Measurements from ENCODE around the gene MOSPD3. TPM values are rescaled to one million over a fixed set of nuclear protein-coding genes. Genes with fewer than 3 reads are reported as not detected.
A peak's percentile ranks its signal among the peaks of the same experiment; 100 is the strongest.

The MOSPD3 gene
- total and polyA plus RNA-seq, 2 of the 13 experiments (the other 11 are each of a cell fraction or from before 2014, with no cell fraction given), result 7.6 to 8.8 TPM

DNA sequence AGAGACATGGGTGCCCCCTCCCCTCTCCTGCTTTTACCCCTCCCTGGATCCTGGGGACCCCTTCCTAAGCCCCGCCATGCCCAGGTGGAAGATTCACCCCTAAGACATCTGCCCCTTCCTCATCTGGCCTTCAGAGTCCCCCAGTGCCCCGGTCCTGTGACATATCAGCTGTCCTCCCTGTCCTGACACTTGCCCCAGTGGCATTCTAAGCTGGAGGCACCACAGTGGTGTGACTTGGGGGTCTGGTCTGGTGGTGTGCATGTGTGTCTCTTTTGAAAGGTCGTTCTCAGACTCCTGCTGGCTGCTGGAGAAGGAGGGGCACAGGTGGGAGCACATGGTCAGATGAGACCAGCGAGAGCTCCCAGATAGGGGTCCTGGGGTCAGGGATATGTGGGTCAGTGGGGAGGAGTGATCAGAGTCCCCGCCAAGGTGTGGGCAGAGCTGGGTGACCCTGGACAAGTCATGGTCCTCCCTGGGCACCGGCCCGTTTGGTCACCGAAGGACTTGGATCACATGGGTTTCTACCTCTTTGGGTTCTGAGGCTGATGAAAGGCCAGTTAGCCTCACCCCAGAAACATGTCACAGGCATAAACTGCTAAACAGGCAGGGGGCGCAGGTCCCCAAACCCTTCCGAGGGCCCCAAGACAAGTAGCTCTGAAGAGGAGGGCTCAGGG lies 29.7 kb downstream of the MOSPD3 start (continued):
- no peak; a peak in 1 of 4 replicates for TF ChIP-seq POLR2A (IDR thresholded peaks at IDR 0.05; ENCODE audit: insufficient read depth in 1 of 2, low read depth in 2 of 2, low read length in 2 of 2)
- no peak for TF ChIP-seq NFKBIZ (CRISPR knock-in tag; IDR thresholded peaks at IDR 0.05)
- no peak for TF ChIP-seq ELF4 (CRISPR knock-in tag; IDR thresholded peaks at IDR 0.05; ENCODE audit: borderline replicate concordance)
- no peak for TF ChIP-seq SIX4 (CRISPR knock-in tag; IDR thresholded peaks at IDR 0.05)
- TF ChIP-seq POGZ (CRISPR knock-in tag; IDR thresholded peaks at IDR 0.05), result no peak
- no peak for TF ChIP-seq HNF4A (CRISPR knock-in tag; IDR thresholded peaks at IDR 0.05)
- TF ChIP-seq, protein P1, sequence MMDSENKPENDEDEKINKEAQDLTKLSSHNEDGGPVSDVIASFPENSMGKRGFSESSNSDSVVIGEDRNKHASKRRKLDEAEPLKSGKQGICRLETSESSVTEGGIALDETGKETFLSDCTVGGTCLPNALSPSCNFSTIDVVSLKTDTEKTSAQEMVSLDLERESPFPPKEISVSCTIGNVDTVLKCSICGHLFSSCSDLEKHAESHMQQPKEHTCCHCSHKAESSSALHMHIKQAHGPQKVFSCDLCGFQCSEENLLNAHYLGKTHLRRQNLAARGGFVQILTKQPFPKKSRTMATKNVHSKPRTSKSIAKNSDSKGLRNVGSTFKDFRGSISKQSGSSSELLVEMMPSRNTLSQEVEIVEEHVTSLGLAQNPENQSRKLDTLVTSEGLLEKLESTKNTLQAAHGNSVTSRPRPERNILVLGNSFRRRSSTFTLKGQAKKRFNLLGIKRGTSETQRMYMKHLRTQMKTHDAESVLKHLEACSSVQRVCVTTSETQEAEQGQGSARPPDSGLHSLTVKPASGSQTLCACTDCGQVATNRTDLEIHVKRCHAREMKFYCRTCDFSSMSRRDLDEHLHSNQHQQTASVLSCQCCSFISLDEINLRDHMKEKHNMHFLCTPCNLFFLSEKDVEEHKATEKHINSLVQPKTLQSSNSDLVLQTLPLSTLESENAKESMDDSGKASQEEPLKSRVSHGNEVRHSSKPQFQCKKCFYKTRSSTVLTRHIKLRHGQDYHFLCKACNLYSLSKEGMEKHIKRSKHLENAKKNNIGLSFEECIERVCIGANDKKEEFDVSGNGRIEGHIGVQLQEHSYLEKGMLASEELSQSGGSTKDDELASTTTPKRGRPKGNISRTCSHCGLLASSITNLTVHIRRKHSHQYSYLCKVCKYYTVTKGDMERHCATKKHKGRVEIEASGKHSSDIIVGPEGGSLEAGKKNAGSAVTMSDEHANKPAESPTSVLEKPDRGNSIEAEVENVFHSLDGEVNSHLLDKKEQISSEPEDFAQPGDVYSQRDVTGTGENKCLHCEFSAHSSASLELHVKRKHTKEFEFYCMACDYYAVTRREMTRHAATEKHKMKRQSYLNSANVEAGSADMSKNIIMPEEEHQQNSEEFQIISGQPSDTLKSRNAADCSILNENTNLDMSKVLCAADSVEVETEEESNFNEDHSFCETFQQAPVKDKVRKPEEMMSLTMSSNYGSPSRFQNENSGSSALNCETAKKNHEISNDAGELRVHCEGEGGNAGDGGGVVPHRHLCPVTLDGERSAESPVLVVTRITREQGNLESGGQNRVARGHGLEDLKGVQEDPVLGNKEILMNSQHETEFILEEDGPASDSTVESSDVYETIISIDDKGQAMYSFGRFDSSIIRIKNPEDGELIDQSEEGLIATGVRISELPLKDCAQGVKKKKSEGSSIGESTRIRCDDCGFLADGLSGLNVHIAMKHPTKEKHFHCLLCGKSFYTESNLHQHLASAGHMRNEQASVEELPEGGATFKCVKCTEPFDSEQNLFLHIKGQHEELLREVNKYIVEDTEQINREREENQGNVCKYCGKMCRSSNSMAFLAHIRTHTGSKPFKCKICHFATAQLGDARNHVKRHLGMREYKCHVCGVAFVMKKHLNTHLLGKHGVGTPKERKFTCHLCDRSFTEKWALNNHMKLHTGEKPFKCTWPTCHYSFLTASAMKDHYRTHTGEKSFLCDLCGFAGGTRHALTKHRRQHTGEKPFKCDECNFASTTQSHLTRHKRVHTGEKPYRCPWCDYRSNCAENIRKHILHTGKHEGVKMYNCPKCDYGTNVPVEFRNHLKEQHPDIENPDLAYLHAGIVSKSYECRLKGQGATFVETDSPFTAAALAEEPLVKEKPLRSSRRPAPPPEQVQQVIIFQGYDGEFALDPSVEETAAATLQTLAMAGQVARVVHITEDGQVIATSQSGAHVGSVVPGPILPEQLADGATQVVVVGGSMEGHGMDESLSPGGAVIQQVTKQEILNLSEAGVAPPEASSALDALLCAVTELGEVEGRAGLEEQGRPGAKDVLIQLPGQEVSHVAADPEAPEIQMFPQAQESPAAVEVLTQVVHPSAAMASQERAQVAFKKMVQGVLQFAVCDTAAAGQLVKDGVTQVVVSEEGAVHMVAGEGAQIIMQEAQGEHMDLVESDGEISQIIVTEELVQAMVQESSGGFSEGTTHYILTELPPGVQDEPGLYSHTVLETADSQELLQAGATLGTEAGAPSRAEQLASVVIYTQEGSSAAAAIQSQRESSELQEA (CRISPR knock-in tag; IDR thresholded peaks at IDR 0.05; ENCODE audit: not compliant biosample characterization), result no peak
- TF ChIP-seq ATF1 (CRISPR knock-in tag; IDR thresholded peaks at IDR 0.05), result no peak
- no peak for TF ChIP-seq LCORL (IDR thresholded peaks at IDR 0.05)
- no peak for TF ChIP-seq LCORL (CRISPR knock-in tag; IDR thresholded peaks at IDR 0.05)
- TF ChIP-seq ZNF143 (CRISPR knock-in tag; IDR thresholded peaks at IDR 0.05), result no peak
- no peak for TF ChIP-seq ZNF652 (CRISPR knock-in tag; IDR thresholded peaks at IDR 0.05; ENCODE audit: borderline replicate concordance, low read depth)
- no peak for TF ChIP-seq ZNF720 (CRISPR knock-in tag; IDR thresholded peaks at IDR 0.05)
- TF ChIP-seq HMGA1 (CRISPR knock-in tag; conservative IDR thresholded peaks at IDR 0.05), result no peak
- TF ChIP-seq SRF (IDR thresholded peaks at IDR 0.05; ENCODE audit: low read depth, low read length), result no peak
- TF ChIP-seq MTA1 (CRISPR knock-in tag; IDR thresholded peaks at IDR 0.05; ENCODE audit: borderline replicate concordance), result peak; percentile 20
- peak; percentile 4; the same call in 1 of the 2 replicates for TF ChIP-seq TARDBP (CRISPR knock-in tag; IDR thresholded peaks at IDR 0.05)
- no peak for TF ChIP-seq ATRX (CRISPR knock-in tag; IDR thresholded peaks at IDR 0.05; ENCODE audit: borderline replicate concordance)
- no peak for TF ChIP-seq ARNT2 (CRISPR knock-in tag; IDR thresholded peaks at IDR 0.05; ENCODE audit: low read depth)
- no peak for TF ChIP-seq ZBTB38 (CRISPR knock-in tag; IDR thresholded peaks at IDR 0.05)
- 0 out of 2 replicates have a peak, but pooled peaks have one; percentile 36 for TF ChIP-seq ZNF619 (CRISPR knock-in tag; IDR thresholded peaks at IDR 0.05)
- no peak for TF ChIP-seq ZBTB1 (CRISPR knock-in tag; IDR thresholded peaks at IDR 0.05; ENCODE audit: borderline replicate concordance)
- TF ChIP-seq, protein P2, sequence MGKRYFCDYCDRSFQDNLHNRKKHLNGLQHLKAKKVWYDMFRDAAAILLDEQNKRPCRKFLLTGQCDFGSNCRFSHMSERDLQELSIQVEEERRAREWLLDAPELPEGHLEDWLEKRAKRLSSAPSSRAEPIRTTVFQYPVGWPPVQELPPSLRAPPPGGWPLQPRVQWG (CRISPR knock-in tag; IDR thresholded peaks at IDR 0.05; ENCODE audit: borderline replicate concordance, low read depth), result no peak
- TF ChIP-seq MED8 (CRISPR knock-in tag; IDR thresholded peaks at IDR 0.05; ENCODE audit: insufficient replicate concordance), result no peak
- no peak; the same call in 1 of the 2 replicates for TF ChIP-seq ZNF614 (CRISPR knock-in tag; IDR thresholded peaks at IDR 0.05; ENCODE audit: borderline replicate concordance)
- TF ChIP-seq BRCA1 (CRISPR knock-in tag; IDR thresholded peaks at IDR 0.05), result no peak
